Karpas-422 (cell line): Measurements from ENCODE around the gene ZNF879. TPM values are rescaled to one million over a fixed set of nuclear protein-coding genes. Genes with fewer than 3 reads are reported as not detected.

Source experiments
- DNase-seq: peaks from one replicate; pipeline ENCODE4 v3.0.0-alpha.2; 2015
- H2AFZ ChIP-seq: fragments of 200-600 bp; sonication (generic); 2 replicates; pipeline ENCODE4 v1.6.1; 2014; ENCODE audit warnings: antibody characterized with exemption, low read length, mixed read lengths
- H3K27ac ChIP-seq: fragments of 200-600 bp; sonication (generic); 2 replicates; pipeline ENCODE4 v1.5.1; 2014; ENCODE audit warnings: mild to moderate bottlenecking, low read length, moderate library complexity
- H3K27me3 ChIP-seq: fragments of 200-600 bp; sonication (generic); 2 replicates; pipeline ENCODE4 v1.6.1; 2014; ENCODE audit warnings: low read length, mixed read lengths
- H3K36me3 ChIP-seq: fragments of 200-600 bp; sonication (generic); 2 replicates; pipeline ENCODE4 v1.6.1; 2014; ENCODE audit warnings: low read length, mixed read lengths; ENCODE audit not compliant: insufficient read depth
- H3K4me1 ChIP-seq: fragments of 200-600 bp; sonication (generic); 2 replicates; pipeline ENCODE4 v1.6.1; 2014; ENCODE audit warnings: mild to moderate bottlenecking, low read length, mixed read lengths
- H3K4me2 ChIP-seq: fragments of 200-600 bp; sonication (generic); 2 replicates; pipeline ENCODE4 v1.6.1; 2014; ENCODE audit warnings: low read length, low read depth, mild to moderate bottlenecking; ENCODE audit not compliant: poor library complexity, severe bottlenecking
- H3K4me3 ChIP-seq: fragments of 200-600 bp; sonication (generic); 2 replicates; pipeline ENCODE4 v1.5.1; 2014; ENCODE audit warnings: mild to moderate bottlenecking, antibody characterized with exemption, low read length, mixed read lengths
- H3K79me2 ChIP-seq: fragments of 200-600 bp; sonication (generic); 2 replicates; pipeline ENCODE4 v1.6.1; 2014; ENCODE audit warnings: mild to moderate bottlenecking, low read length, mixed read lengths
- H3K9ac ChIP-seq: fragments of 200-600 bp; sonication (generic); 2 replicates; pipeline ENCODE4 v1.6.0; 2014; ENCODE audit warnings: low read length
- H3K9me2 ChIP-seq: fragments of 200-600 bp; sonication (generic), shearing (Covaris generic); replicated peaks from 2 replicates; pipeline ENCODE4 v1.6.0; 2014; ENCODE audit warnings: mild to moderate bottlenecking, low read length, moderate library complexity; ENCODE audit not compliant: insufficient read depth
- H3K9me3 ChIP-seq: fragments of 300-700, 200-600 bp; sonication (generic); 2 replicates; pipeline ENCODE4 v1.6.1; 2014; ENCODE audit warnings: low read length, mixed read lengths
- H4K20me1 ChIP-seq: fragments of 200-600 bp; sonication (generic); 2 replicates; pipeline ENCODE4 v1.6.1; 2014; ENCODE audit warnings: mild to moderate bottlenecking, antibody characterized with exemption, low read length, low read depth; ENCODE audit not compliant: insufficient read depth
- total RNA-seq: library from RNA; depleted of rRNA; stranded (reverse); fragments of >200 nt; shearing (Covaris generic); gene quantifications from 2 replicates; pipeline ENCODE4 v1.2.3, GENCODE V29; 2014; ENCODE audit warnings: low replicate concordance

Gene ZNF879
- total RNA-seq, 1 experiment from 2014 or later: not detected

DNA sequence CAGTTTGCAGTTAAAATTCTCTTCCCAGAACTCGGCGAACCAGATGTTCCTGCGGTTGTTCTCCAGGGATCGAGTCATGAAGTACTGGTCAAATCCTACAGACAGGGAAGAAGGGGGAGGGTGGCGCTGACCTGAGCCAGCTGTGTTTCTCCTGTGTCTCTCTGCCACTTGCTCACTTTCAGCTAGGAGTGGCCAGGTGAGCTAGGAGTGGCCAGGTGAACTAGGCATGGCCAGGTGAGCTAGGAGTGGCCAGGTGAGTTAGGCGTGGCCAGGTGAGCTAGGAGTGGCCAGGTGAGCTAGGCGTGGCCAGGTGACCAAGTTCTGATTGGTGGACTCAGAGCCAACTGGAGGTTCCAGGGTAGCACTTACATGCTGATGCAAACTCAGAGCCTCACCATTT, 34.3 kb upstream of the ZNF879 start:
- Histone ChIP-seq H3K4me1 (no peaks in the 10 kb centered on the region), H3K4me3 (no peak overlapping the region), H3K9ac (no peak overlapping the region), H3K9me3 (peaks cover 8% of the 10 kb centered on the region; the same call in 1 of the 2 replicates), H3K36me3 (no peaks in the 10 kb centered on the region), H3K9me2 (no peaks in the 10 kb centered on the region), H3K27me3 (no peaks in the 10 kb centered on the region), H2AFZ (no peak overlapping the region), H4K20me1 (no peaks in the 10 kb centered on the region), H3K79me2 (no peaks in the 10 kb centered on the region), H3K27ac (no peak overlapping the region), H3K4me2 (no peak overlapping the region)
- no peak for DNase-seq

- no peaks in the 10 kb centered on the region for H4K20me1 ChIP-seq
- no peaks in the 10 kb centered on the region for H3K79me2 ChIP-seq
- H3K9me2 ChIP-seq: no peaks in the 10 kb centered on the region
- H3K36me3 ChIP-seq: no peaks in the 10 kb centered on the region
- H2AFZ ChIP-seq: no peak overlapping the region
- H3K9ac ChIP-seq: no peak overlapping the region
- H3K4me3 ChIP-seq: no peak overlapping the region
- no peak overlapping the region for H3K27ac ChIP-seq
- peaks cover 5% of the 10 kb centered on the region; the same call in 1 of the 2 replicates for H3K9me3 ChIP-seq
- H3K4me1 ChIP-seq: no peaks in the 10 kb centered on the region
- no peak overlapping the region for H3K4me2 ChIP-seq
- no peak for DNase-seq
- no peaks in the 10 kb centered on the region for H3K27me3 ChIP-seq
Measured at GRCh38 chr5:178990491-178990890, 33.1 kb upstream of the ZNF879 start.

DNA sequence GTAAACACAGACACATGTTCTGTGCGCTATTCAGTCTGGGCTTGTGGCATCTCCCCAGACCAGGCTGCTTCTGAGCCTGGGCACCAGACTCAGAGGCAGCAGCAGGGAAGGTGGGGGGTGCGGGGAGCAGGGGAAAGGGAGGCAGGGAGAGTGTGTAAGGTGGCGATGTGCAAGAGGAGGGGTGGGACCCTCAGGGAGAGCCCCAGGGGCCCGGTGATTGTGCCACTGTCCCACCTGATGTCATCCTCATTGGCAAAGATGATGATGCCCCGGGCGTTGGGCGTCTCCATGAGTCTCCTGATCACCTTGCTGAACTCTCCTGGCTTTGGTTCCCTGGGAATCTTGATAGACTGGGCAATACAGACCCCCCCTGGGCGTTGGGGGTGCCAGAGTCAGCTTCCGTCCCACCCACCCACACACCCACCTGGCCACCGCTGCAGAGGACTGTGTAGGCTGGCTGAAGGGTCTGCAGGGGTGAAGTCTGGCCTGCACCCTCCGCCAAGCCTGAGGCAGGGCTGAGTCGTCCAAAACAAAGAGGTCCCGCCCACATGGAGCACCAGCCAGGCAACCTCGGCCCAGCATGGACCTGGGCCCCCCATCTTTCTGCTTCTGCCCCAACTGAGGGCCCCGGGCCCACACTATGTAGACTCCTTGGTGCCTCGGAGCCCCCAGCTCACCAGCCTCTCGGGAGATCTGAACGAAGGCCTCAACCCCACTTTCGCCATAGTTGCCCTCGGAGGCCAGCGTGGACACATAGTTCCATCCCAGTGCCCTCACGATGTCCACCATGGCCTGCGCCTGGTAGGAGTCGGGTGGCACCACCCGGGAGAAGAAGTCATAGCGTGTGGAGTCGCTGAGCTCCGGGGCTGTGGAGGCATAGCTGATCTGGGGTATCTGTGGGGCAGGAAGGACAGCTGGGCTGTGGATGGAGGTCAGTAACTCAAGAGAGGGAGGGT, 32.1 kb upstream of the ZNF879 start:
- no peaks in the 10 kb centered on the region for H3K4me1 ChIP-seq
- H2AFZ ChIP-seq: no peak overlapping the region
- H3K4me3 ChIP-seq: no peak overlapping the region
- no peaks in the 10 kb centered on the region for H4K20me1 ChIP-seq
- H3K4me2 ChIP-seq: no peak overlapping the region
- H3K9me2 ChIP-seq: no peaks in the 10 kb centered on the region
- no peak overlapping the region for H3K9ac ChIP-seq
- no peaks in the 10 kb centered on the region for H3K79me2 ChIP-seq
- no peak overlapping the region for H3K27ac ChIP-seq
- no peak for DNase-seq
- no peaks in the 10 kb centered on the region for H3K36me3 ChIP-seq
- no peaks in the 10 kb centered on the region for H3K27me3 ChIP-seq
- H3K9me3 ChIP-seq: no peaks in the 10 kb centered on the region; the same call in 1 of the 2 replicates

DNA sequence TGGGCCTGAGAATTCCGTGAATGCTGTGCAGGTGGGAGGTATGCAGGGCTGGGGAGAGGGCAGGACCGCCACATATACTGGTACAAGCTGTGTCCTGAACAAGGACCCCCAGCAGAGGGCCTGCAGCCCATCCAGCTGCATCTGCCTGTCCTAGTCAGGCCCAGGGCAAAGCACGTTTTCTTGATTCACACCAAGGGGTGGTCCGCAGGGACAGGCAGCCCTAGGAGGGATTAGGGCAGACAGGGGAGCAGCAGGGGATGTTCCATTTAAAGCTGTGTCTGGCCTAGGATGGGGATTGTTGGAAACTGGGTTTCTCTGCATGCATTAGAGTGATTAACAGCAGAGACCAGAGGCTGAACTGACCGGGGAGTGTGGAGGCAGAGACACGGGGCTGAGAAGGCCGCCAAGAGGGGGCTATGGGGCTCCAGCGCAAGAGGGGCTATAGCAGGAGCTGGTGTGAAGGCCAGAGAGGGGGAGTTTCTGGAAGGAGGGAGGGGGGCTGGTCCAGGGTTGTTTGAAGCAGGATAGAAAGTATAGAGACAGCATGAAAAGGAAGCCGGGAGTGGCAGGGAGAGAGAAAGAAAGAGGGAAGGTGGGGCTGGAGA, 31.2 kb upstream of the ZNF879 start:
- H3K4me3 ChIP-seq: no peak overlapping the region

GRCh38 chr5:178993236-178993765, 30.3 kb upstream of the ZNF879 start:
- H3K79me2 ChIP-seq: no peaks in the 10 kb centered on the region
- H3K36me3 ChIP-seq: no peaks in the 10 kb centered on the region
- no peak for DNase-seq
- no peaks in the 10 kb centered on the region for H3K9me2 ChIP-seq
- no peaks in the 10 kb centered on the region for H4K20me1 ChIP-seq
- no peaks in the 10 kb centered on the region for H3K9me3 ChIP-seq
- no peak overlapping the region for H3K4me2 ChIP-seq
- no peak overlapping the region for H3K9ac ChIP-seq
- no peaks in the 10 kb centered on the region for H3K4me1 ChIP-seq
- H3K27ac ChIP-seq: no peak overlapping the region
- H3K27me3 ChIP-seq: no peaks in the 10 kb centered on the region
- H3K4me3 ChIP-seq: no peak overlapping the region
- H2AFZ ChIP-seq: no peak overlapping the region

More for the DNA sequence above, 31.2 kb upstream of the ZNF879 start:
- no peaks in the 10 kb centered on the region for H3K36me3 ChIP-seq
- no peaks in the 10 kb centered on the region for H4K20me1 ChIP-seq
- no peak overlapping the region for H3K4me2 ChIP-seq
- DNase-seq: no peak
- H3K79me2 ChIP-seq: no peaks in the 10 kb centered on the region
- H3K9me2 ChIP-seq: no peaks in the 10 kb centered on the region
- no peaks in the 10 kb centered on the region for H3K27me3 ChIP-seq
- H3K27ac ChIP-seq: no peak overlapping the region
- H3K9ac ChIP-seq: no peak overlapping the region
- H3K4me1 ChIP-seq: no peaks in the 10 kb centered on the region
- H2AFZ ChIP-seq: no peak overlapping the region
- H3K9me3 ChIP-seq: no peaks in the 10 kb centered on the region

- H3K4me3 ChIP-seq: no peak overlapping the region
- H4K20me1 ChIP-seq: no peaks in the 10 kb centered on the region
- no peak overlapping the region for H3K4me2 ChIP-seq
- H3K9me3 ChIP-seq: no peaks in the 10 kb centered on the region
- no peaks in the 10 kb centered on the region for H3K9me2 ChIP-seq
- no peaks in the 10 kb centered on the region for H3K79me2 ChIP-seq
- no peak overlapping the region for H3K27ac ChIP-seq
- H3K36me3 ChIP-seq: no peaks in the 10 kb centered on the region
- no peak for DNase-seq
- H2AFZ ChIP-seq: no peak overlapping the region
- no peaks in the 10 kb centered on the region for H3K4me1 ChIP-seq
- no peak overlapping the region for H3K9ac ChIP-seq
- H3K27me3 ChIP-seq: no peaks in the 10 kb centered on the region
Measured at GRCh38 chr5:178993955-178994579, 29.5 kb upstream of the ZNF879 start.

DNA sequence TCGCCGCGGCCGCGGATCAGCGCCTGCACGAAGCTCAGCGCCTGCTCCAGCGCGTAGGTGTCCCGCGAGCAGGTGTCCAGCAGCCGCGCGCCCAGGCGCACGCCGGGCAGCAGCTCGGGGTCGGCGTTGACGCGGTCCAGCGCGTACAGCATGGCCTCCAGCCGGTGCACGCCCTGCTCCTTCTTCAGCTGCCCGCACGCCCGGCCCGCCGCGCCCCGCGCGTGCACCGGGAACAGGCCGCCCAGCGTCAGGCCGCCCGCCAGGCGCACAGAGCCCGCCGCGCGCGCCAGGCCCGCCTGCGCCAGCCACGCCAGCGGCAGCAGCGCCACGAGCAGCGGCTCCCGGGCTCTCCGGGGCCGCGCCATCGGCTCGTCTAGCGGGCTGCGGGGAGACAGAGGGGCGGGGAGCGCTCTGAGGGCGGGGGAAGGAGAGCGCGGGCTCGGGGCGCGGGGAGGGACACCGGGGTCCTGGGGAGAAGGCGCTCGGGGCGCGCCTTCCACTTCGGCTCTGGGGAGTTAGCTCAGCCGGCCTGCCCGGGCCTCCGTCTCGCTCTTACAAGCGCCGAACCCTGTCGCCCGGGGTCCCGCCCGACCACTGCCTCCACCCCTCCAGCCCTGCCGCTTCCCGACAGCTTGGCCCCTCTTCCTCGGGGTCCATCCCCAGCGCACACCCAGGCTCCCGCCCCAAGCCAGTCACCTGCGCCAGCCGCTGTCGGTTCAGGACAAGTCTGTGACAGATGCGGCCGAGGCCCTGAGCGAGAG, 28.8 kb upstream of the ZNF879 start, which contains the start of gene GRM6:
TSS of gene GRM6 (minus strand) at position 741 of the 761 bp plus-strand sequence. CDS start at position 365, 376 bp downstream.
- Histone ChIP-seq H3K79me2 (no peaks in the 10 kb centered on the region), H3K4me2 (no peak within 1 kb of the TSS), H3K36me3 (no peaks in the 10 kb centered on the region), H3K9ac (no peak within 1 kb of the TSS), H3K27ac (no peak within 1 kb of the TSS), H3K27me3 (no peaks in the 10 kb centered on the region), H2AFZ (no peak within 1 kb of the TSS), H3K9me3 (no peaks in the 10 kb centered on the region), H3K4me1 (no peaks in the 10 kb centered on the region), H3K4me3 (no peak within 1 kb of the TSS), H3K9me2 (no peaks in the 10 kb centered on the region), H4K20me1 (no peaks in the 10 kb centered on the region)
- DNase-seq: no peak
